Fibroblast of pulmonary artery (primary cell): ENCODE results near the gene OTUD3.
A peak's percentile ranks its signal among the peaks of the same experiment; 100 is the strongest.
"Not testable (repeated sequence)": the region's sequence is repeated elsewhere in the genome, so short reads cannot be mapped to it uniquely, and the experiment has no call there.

Experiments used
- DNase-seq: peaks from one replicate; pipeline ENCODE4 v3.0.0-alpha.2; 2010; ENCODE audit warnings: low read depth
- H3K4me3 ChIP-seq: replicated peaks from 2 replicates; pipeline ENCODE4 v1.5.1; 2011; ENCODE audit warnings: low read depth, mild to moderate bottlenecking, control low read depth, low read length, moderate library complexity
- CTCF ChIP-seq: IDR thresholded peaks from 2 replicates; pipeline ENCODE4 v1.5.1; 2011; ENCODE audit warnings: mild to moderate bottlenecking, control low read depth, low read length, inconsistent platforms; ENCODE audit errors: missing control alignments

OTUD3 gene

GRCh38 chr1:19925342-19926070, 43.3 kb downstream of the OTUD3 start:
- H3K4me3 ChIP-seq, result no peak overlapping the region
- no peak for DNase-seq
- no peak for TF ChIP-seq CTCF

- H3K4me3 ChIP-seq, result no peak overlapping the region
- TF ChIP-seq CTCF, result no peak
- DNase-seq, result peak; percentile 27
These were observed 44.3 kb downstream of the OTUD3 start for GRCh38 chr1:19926296-19927129.

- not testable (repeated sequence) for H3K4me3 ChIP-seq, DNase-seq
These were observed 44.9 kb downstream of the OTUD3 start for GRCh38 chr1:19927130-19927421.

GRCh38 chr1:19932866-19933265, 50.7 kb downstream of the OTUD3 start:
- no peak for TF ChIP-seq CTCF
- H3K4me3 ChIP-seq, result no peak overlapping the region
- DNase-seq, result no peak

GRCh38 chr1:19934336-19934735, 52.1 kb downstream of the OTUD3 start:
- no peak for TF ChIP-seq CTCF
- no peak overlapping the region for H3K4me3 ChIP-seq
- no peak for DNase-seq

- no peak overlapping the region for H3K4me3 ChIP-seq
- no peak for DNase-seq
- no peak for TF ChIP-seq CTCF
These were observed 54.0 kb downstream of the OTUD3 start for GRCh38 chr1:19936061-19936750.

GRCh38 chr1:19938472-19938871, 56.3 kb downstream of the OTUD3 start:
- H3K4me3 ChIP-seq, result no peak overlapping the region
- TF ChIP-seq CTCF, result no peak
- DNase-seq, result no peak
